ENCODE results near the gene CFHR1.

CFHR1 gene

DNA sequence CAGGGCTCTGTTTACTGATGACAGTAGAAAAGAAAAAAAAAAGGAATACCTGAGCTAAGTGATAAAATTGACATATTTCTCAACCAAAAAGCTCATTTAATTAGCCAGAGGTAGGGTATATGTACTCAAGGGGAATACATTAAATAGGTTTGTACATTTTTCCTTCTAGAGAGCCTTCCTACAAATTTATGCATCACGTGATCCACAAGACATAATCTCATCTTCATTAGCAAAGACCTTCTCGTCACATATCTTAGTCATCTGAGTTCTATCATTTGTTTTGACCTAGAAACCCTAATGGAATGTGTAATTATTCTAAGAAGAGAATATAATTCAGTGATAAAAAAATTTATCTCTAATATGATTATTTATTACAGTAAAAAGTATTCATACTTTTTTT is 37.7 kb downstream of the CFHR1 start:
- no peak for TF ChIP-seq ZFP3 (CRISPR knock-in tag; IDR thresholded peaks at IDR 0.05)
- TF ChIP-seq SNAI2 (CRISPR knock-in tag; IDR thresholded peaks at IDR 0.05): no peak
- TF ChIP-seq, protein P1, sequence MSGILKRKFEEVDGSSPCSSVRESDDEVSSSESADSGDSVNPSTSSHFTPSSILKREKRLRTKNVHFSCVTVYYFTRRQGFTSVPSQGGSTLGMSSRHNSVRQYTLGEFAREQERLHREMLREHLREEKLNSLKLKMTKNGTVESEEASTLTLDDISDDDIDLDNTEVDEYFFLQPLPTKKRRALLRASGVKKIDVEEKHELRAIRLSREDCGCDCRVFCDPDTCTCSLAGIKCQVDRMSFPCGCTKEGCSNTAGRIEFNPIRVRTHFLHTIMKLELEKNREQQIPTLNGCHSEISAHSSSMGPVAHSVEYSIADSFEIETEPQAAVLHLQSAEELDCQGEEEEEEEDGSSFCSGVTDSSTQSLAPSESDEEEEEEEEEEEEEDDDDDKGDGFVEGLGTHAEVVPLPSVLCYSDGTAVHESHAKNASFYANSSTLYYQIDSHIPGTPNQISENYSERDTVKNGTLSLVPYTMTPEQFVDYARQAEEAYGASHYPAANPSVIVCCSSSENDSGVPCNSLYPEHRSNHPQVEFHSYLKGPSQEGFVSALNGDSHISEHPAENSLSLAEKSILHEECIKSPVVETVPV (CRISPR knock-in tag; IDR thresholded peaks at IDR 0.05): no peak
- TF ChIP-seq ZNF8 (CRISPR knock-in tag; IDR thresholded peaks at IDR 0.05): no peak
- no peak for TF ChIP-seq ZNF565 (CRISPR knock-in tag; conservative IDR thresholded peaks at IDR 0.05; ENCODE audit: low read depth)
- no peak for TF ChIP-seq ESRRG (CRISPR knock-in tag; IDR thresholded peaks at IDR 0.05)
- TF ChIP-seq PPARA (CRISPR knock-in tag; IDR thresholded peaks at IDR 0.05; ENCODE audit: borderline replicate concordance): no peak
- no peak for TF ChIP-seq GLIS3 (CRISPR knock-in tag; IDR thresholded peaks at IDR 0.05)
- TF ChIP-seq, protein P2, sequence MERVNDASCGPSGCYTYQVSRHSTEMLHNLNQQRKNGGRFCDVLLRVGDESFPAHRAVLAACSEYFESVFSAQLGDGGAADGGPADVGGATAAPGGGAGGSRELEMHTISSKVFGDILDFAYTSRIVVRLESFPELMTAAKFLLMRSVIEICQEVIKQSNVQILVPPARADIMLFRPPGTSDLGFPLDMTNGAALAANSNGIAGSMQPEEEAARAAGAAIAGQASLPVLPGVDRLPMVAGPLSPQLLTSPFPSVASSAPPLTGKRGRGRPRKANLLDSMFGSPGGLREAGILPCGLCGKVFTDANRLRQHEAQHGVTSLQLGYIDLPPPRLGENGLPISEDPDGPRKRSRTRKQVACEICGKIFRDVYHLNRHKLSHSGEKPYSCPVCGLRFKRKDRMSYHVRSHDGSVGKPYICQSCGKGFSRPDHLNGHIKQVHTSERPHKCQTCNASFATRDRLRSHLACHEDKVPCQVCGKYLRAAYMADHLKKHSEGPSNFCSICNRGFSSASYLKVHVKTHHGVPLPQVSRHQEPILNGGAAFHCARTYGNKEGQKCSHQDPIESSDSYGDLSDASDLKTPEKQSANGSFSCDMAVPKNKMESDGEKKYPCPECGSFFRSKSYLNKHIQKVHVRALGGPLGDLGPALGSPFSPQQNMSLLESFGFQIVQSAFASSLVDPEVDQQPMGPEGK (CRISPR knock-in tag; IDR thresholded peaks at IDR 0.05; ENCODE audit: borderline replicate concordance): no peak
- TF ChIP-seq, protein P3, sequence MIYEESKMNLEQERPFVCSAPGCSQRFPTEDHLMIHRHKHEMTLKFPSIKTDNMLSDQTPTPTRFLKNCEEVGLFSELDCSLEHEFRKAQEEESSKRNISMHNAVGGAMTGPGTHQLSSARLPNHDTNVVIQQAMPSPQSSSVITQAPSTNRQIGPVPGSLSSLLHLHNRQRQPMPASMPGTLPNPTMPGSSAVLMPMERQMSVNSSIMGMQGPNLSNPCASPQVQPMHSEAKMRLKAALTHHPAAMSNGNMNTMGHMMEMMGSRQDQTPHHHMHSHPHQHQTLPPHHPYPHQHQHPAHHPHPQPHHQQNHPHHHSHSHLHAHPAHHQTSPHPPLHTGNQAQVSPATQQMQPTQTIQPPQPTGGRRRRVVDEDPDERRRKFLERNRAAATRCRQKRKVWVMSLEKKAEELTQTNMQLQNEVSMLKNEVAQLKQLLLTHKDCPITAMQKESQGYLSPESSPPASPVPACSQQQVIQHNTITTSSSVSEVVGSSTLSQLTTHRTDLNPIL (CRISPR knock-in tag; IDR thresholded peaks at IDR 0.05; ENCODE audit: low read depth): no peak
- TF ChIP-seq CSDC2 (CRISPR knock-in tag; IDR thresholded peaks at IDR 0.05): no peak
- TF ChIP-seq ZC3H10 (CRISPR knock-in tag; IDR thresholded peaks at IDR 0.05): no peak
- TF ChIP-seq OSR1 (CRISPR knock-in tag; IDR thresholded peaks at IDR 0.05): no peak
- TF ChIP-seq, protein P4, sequence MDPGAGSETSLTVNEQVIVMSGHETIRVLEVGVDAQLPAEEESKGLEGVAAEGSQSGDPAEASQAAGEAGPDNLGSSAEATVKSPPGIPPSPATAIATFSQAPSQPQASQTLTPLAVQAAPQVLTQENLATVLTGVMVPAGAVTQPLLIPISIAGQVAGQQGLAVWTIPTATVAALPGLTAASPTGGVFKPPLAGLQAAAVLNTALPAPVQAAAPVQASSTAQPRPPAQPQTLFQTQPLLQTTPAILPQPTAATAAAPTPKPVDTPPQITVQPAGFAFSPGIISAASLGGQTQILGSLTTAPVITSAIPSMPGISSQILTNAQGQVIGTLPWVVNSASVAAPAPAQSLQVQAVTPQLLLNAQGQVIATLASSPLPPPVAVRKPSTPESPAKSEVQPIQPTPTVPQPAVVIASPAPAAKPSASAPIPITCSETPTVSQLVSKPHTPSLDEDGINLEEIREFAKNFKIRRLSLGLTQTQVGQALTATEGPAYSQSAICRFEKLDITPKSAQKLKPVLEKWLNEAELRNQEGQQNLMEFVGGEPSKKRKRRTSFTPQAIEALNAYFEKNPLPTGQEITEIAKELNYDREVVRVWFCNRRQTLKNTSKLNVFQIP (CRISPR knock-in tag; IDR thresholded peaks at IDR 0.05; ENCODE audit: borderline replicate concordance, low read depth): no peak
- TF ChIP-seq TOX (CRISPR knock-in tag; IDR thresholded peaks at IDR 0.05; ENCODE audit: borderline replicate concordance): no peak
- no peak for TF ChIP-seq BACH2 (CRISPR knock-in tag; IDR thresholded peaks at IDR 0.05; ENCODE audit: borderline replicate concordance)
- ATAC-seq: no peak

DNA sequence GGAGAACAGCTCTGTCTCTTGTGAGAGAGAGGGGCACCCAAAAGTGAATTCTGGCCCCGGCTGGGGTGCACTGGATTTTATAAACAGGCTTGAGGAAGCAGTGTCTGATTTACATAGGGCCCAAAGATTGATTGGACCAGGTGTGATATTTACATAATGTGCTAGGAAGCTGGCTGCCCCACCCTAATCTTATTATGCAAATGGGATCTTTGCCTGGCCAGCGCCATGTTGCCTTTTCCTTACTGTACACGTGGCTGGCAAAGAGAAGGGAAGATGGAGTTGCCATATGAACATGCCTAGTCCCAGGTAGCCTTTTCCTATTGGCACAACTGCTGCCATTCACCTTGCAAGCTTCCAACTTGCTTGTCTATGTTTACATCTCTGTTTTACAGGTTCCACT is 39.3 kb downstream of the CFHR1 start:
- no peak for ATAC-seq
- no peak for TF ChIP-seq BACH2 (CRISPR knock-in tag; IDR thresholded peaks at IDR 0.05; ENCODE audit: borderline replicate concordance)
- TF ChIP-seq, protein P3 (CRISPR knock-in tag; IDR thresholded peaks at IDR 0.05; ENCODE audit: low read depth): no peak
- no peak for TF ChIP-seq ZC3H10 (CRISPR knock-in tag; IDR thresholded peaks at IDR 0.05)
- TF ChIP-seq ISL1 (CRISPR knock-in tag; IDR thresholded peaks at IDR 0.05): no peak
- TF ChIP-seq PPARA (CRISPR knock-in tag; IDR thresholded peaks at IDR 0.05; ENCODE audit: borderline replicate concordance): no peak
- TF ChIP-seq ZNF565 (CRISPR knock-in tag; conservative IDR thresholded peaks at IDR 0.05; ENCODE audit: low read depth): no peak
- TF ChIP-seq ZFP30 (CRISPR knock-in tag; IDR thresholded peaks at IDR 0.05): no peak
- TF ChIP-seq GLIS3 (CRISPR knock-in tag; IDR thresholded peaks at IDR 0.05): no peak
- no peak for TF ChIP-seq SNAI2 (CRISPR knock-in tag; IDR thresholded peaks at IDR 0.05)
- no peak for TF ChIP-seq TCF4 (CRISPR knock-in tag; IDR thresholded peaks at IDR 0.05; ENCODE audit: borderline replicate concordance)
- TF ChIP-seq ESRRG (CRISPR knock-in tag; IDR thresholded peaks at IDR 0.05): no peak
- TF ChIP-seq, protein P5, sequence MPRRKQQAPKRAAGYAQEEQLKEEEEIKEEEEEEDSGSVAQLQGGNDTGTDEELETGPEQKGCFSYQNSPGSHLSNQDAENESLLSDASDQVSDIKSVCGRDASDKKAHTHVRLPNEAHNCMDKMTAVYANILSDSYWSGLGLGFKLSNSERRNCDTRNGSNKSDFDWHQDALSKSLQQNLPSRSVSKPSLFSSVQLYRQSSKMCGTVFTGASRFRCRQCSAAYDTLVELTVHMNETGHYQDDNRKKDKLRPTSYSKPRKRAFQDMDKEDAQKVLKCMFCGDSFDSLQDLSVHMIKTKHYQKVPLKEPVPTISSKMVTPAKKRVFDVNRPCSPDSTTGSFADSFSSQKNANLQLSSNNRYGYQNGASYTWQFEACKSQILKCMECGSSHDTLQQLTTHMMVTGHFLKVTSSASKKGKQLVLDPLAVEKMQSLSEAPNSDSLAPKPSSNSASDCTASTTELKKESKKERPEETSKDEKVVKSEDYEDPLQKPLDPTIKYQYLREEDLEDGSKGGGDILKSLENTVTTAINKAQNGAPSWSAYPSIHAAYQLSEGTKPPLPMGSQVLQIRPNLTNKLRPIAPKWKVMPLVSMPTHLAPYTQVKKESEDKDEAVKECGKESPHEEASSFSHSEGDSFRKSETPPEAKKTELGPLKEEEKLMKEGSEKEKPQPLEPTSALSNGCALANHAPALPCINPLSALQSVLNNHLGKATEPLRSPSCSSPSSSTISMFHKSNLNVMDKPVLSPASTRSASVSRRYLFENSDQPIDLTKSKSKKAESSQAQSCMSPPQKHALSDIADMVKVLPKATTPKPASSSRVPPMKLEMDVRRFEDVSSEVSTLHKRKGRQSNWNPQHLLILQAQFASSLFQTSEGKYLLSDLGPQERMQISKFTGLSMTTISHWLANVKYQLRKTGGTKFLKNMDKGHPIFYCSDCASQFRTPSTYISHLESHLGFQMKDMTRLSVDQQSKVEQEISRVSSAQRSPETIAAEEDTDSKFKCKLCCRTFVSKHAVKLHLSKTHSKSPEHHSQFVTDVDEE (CRISPR knock-in tag; IDR thresholded peaks at IDR 0.05): no peak
- TF ChIP-seq CSDC2 (CRISPR knock-in tag; IDR thresholded peaks at IDR 0.05): no peak
- TF ChIP-seq ARNTL (CRISPR knock-in tag; IDR thresholded peaks at IDR 0.05; ENCODE audit: borderline replicate concordance, low read depth): no peak
- TF ChIP-seq, protein P2 (CRISPR knock-in tag; IDR thresholded peaks at IDR 0.05; ENCODE audit: borderline replicate concordance): no peak
- no peak for TF ChIP-seq ZFP3 (CRISPR knock-in tag; IDR thresholded peaks at IDR 0.05)
- TF ChIP-seq, protein P1 (CRISPR knock-in tag; IDR thresholded peaks at IDR 0.05): no peak
- TF ChIP-seq OSR1 (CRISPR knock-in tag; IDR thresholded peaks at IDR 0.05): no peak
- TF ChIP-seq, protein P4 (CRISPR knock-in tag; IDR thresholded peaks at IDR 0.05; ENCODE audit: borderline replicate concordance, low read depth): no peak
- TF ChIP-seq ZNF8 (CRISPR knock-in tag; IDR thresholded peaks at IDR 0.05): no peak

Measured in SK-N-SH treated with all-trans-retinoic acid at 6 μM for 48 hours (cell line).